AG08396 (cell line): ENCODE measurements around the gene POU6F1.

Experiments used
- DNase-seq: peaks from one replicate; pipeline ENCODE4 v3.0.0; 2012; ENCODE audit warnings: low spot score, mixed read lengths

The POU6F1 gene

DNA sequence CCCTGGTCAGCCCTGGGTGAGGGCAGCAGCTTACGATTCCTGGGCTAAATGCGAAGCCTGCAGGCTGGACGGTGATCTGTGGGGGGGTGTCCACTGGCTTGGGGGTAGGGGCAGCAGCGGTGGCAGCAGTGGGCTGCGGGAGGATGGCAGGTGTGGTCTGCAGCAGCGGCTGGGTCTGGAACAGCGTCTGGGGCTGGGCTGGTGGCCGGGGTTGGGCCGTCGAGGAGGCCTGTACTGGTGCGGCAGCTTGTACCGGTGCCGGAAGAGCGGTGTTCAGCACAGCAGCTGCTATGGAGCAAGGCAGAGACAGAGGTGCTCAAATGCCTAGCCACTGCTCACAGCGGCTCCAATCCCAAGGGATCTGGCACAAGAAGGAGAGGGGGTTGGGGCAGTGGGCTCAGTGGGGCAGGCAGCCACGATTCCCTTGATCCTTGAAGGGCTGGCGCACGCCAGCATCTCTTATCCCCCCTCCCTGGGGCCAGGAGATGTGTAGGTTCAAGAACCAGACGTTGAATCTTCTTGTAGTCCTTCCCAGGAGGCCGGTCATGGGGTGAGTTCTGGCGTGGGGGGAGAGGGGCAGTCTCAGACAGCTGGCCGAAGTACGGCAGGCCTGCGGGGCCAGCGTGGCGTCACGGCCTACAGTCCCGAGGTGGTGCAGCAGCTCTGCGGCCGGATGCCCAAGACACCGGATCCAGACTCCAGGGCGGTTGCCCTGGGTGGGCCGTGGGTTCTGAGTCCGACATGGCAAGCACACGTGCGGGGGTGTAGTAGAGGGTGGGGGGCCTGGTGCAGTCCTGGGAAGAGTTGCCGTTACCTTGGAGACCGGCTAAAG lies 19.9 kb downstream of the POU6F1 start:
- DNase-seq, result no peak

DNA sequence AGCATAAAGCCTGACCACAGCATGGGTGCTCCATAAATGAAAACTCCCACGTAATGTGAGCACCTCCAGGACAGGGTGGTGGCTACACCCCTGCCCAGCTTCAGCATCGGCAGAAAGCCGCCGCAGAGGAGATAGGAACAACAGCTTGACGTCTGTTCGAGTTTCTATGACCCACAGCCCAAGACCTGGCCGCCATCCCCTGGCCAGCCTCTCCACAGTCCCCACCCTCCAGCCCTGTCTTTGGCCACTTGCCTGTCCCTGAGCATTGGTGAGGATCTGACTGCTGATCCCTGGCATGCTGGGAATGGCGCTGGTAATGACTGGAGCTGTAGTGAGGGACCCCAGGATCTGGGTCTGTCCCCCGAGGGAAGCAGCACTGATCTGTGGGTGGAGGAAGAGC lies 21.3 kb downstream of the POU6F1 start:
- DNase-seq, result no peak

DNA sequence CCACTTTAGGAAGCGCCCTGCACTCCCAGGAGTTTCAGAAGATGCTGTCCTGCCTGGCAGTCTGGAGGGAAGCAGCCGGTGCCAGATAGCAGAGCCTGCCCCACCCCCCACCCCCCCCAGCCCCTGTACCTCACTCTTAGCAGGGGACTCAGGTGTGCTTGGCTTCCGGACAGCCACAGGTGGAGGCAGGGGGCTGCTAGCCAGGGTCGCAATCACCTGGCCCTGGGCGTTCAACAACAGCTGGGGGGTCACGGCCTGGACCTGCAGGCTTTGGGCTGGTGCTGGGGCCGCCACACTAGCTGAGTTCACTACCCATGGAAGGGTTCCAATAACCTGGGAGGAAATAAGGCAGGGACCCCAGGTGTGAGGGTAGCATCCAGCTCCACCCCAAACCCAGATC lies 22.0 kb downstream of the POU6F1 start:
- no peak for DNase-seq

DNA sequence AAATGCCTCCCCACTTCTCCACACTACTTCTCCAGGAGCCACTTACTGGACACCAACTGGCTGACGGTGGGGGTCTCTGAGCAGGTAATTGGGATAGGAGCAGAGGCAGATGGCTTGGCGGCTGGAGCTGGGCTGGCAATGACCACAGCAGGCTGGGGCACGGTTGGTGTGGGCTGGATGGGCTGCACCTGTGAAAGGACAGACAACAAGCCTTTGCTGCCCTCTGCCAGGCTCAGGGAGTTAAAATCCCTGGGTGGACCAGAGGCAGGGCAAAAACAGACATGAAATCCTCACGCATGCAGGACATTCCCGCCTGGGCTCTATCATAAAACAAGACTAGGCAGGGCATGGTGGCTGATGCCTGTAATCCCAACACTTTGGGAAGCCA lies 25.6 kb downstream of the POU6F1 start:
- DNase-seq, result no peak

DNA sequence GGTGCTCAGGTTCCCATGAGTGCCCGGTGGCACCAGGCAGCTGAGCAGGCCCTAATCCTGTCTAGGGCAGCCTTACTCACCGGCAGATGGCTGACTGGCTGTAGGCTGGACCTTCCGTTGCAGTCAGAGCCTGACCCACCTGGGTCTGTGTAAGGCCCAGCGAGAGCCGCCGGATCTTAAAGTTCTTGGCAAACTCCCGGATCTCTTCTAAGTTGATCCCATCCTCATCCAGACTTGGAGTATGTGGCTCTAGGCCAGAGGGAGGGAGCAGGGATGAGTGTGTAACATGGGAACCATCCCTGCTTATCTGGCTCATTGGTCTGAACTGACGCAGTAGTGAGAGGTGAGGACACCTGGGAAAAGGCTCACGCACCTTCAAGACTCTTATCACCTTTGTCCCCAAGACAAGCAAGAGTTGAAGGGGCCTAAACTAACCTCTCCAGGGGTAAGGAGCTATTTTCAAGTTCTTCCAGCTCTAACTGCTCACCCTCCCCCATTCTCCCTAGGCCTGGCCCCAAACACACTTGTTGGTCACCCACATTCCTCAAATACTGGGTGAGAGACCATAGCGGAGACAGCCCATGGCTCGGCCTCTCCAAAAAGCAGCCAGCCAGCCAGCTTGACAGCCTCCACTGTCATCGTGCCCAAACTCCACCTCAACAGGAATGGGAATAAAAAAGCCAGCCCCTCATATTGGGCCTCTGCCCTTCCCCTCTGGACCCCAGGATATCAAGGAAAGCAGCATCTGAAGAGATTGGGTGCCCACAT lies 26.2 kb downstream of the POU6F1 start:
- no peak for DNase-seq

DNA sequence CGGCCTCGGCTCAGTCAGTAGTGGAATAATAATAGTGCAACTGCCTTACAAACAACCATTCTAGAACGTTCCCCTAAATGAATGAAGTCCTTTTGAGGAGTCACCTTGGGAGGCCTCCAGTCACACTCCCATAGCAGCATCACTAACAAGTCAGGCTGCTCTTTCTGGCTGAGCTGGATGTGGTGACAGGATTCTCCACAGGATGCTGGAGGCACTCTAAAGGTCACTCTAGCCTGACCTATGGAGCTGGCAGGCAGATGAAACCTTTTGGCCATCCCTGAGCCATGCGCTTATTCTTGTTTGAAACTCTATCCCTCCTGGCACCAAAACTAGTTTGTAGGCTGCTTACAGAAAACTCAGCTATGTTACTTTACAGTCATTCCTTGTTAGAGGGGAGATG lies 27.0 kb downstream of the POU6F1 start:
- DNase-seq, result no peak

DNA sequence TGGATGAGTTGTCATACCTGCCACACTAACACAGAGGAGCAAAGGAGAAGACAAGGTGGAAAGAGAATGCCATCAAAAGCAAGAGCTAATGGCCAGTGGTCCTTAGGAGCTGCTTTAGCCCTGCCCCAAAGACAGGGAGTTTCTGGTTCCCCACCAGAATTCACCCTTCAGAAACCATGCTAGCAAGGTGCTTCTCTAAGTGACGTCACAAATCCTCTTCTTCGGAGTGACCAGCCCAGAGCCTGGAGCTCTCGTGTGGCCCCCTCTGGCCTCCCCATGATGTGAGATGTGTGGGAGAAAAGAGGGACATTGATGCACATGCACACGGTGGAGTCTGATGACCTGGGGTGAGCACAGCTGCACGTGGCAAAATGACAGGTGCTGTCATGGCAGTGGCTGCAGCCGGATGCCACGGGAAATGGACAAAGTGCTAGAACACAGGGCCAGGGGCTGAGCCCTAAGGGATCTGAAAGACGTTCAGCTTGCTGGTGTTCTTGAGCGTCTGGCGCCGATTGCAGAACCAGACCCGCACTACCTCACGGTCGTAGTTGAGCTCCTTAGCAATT lies 28.0 kb downstream of the POU6F1 start:
- no peak for DNase-seq

DNA sequence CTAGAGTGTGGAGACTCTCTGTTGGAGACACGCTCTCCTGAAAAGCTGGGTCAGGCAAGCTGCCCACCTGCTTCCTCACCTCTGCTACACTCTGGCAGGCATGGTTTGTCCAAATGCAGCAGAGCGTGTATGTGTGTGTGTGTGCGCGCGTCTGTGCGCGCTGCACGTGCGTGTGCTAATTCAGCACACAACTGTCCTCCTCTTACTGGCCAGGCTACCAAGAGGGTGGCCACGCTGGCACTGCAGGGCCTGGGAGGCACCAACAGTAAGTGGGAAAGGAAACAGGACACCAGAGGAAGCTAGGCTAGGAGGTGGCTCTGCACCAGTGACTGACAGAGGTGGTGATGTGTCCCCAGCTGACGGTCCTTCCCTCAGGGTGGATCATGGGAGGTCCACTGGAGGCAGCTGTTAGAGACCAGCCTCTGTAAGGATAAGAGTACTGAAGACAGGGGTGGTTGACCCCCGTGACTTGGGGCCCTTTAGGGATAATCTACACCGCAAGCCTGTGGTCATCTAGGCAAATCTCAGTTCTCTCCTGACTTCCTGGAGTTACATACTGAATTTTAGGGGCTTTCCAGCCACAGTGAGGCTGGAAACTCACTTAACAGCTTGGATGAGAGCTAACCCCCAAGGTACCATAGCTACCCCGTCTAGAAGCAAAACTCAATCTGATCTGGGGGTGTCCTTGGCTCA lies 29.4 kb downstream of the POU6F1 start:
- no peak for DNase-seq

DNA sequence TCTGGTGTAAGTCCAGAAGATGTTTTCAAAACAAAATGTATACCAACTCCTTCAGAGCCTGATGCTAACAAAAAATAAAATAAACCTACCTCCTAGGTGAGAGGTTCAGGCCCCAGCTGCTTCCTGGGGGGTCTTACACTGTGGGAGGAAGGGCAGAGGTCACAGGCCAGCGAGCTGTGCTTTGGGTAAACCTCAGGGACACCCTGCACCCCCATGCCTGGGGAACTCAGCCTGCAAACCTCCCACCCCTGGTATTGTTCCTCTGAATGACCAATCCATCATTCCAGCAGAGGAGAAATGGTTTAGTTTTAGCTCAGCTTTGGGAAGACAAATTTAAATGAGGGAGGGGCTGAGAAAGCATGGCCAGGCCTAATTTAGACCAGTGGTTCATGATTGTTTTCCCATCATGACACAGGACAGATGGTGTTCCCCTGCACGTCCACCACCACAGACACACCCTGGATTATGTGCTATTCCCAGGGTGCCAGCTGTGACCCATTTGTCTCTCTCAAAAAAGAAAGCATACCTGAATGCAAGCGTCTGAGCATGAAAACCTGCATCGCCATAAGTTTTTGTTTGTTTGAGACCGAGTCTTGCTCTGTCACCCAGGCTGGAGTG lies 30.4 kb downstream of the POU6F1 start:
- no peak for DNase-seq

DNA sequence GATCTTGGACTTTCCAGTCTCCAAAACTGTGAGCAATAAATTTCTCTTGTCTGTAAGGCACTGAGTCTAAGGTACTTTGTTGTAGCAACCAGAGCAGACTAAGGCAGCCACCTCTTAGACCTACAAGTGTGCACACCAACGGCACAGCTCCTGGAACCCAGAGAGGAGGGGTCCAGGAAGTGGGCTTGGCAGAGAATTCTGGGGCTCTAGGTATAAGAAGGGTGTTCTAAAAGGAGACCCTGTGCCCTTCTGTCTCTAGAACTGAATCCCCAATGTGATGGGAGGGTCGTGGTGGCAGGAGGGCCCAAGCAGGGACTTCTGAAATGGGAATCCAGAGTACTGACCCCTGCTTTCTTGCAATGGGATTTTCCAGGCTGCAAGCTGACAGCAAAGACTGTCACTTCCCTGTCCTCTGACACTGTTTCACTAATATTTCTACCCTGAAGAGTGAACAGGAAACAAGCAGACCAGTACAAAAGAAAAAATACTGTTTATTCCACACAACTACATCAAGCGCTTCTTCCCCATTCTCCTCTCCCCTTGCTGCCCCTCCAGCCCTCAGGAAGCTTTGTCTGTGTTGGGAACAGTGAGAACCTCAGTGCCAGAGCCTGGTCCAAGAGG lies 31.3 kb downstream of the POU6F1 start:
- no peak for DNase-seq

DNA sequence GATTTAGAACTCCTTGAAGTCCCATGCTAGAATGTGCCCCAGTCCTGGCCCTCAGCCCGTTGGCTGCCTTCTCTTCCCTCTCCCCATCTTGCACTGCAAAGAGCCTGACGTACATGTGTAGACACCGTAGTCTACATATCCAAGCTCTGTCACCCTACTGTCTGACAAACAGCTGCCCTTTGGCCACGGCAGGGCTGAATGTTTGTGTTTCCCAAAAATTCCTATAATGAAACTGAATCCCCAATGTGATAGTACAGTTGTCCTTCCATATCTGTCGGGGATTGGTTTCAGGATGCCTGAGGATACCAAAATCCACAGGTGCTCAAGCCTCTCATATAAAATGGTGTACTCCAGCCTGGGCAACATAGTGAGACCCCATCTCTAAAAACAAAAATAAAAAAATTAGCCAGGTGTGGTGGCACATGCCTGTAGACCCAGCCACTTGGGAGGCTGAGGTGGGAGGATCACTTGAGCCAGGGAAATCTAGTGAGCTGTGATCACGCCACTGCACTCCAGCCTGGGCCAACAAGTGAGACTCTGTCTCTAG lies 32.6 kb downstream of the POU6F1 start:
- no peak for DNase-seq

DNA sequence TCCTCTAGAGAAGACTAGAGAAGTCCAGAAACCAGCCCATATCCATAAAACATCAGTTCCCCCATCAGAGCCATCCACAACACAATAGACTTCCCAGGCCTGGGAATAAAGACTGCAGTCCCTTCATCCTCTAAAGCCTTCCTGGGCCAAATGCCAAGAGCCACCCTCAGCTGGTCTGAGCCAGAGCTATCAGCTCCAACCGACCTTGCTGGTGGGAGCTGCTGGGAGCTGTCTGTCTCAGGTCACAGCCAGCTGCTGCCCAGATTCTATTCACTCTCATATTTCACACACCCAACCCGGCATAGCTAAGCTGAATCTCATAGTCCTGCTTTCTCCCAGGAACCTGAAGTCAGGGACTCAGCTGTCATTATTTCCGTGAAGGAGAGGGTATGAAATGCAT lies 34.0 kb downstream of the POU6F1 start:
- DNase-seq, result no peak

DNA sequence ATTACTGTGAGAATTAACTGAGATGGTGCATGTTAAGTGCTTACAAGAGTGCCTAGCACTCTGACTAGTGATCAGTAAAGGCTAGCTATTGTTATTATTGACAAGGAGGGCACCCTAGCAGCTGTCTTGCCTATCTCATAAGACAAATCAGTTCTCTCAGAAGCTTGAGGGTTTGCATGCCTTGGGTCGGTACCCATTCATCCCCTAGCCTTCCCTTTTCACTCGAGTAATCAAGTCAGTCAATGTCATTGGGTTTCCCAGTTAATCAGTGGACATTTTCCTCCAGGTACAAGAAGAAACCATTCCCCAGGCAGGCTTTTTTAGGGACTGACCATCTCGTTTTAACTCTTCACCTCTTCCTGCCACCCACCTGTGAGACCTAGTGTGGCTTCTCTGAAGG lies 34.5 kb downstream of the POU6F1 start:
- no peak for DNase-seq

DNA sequence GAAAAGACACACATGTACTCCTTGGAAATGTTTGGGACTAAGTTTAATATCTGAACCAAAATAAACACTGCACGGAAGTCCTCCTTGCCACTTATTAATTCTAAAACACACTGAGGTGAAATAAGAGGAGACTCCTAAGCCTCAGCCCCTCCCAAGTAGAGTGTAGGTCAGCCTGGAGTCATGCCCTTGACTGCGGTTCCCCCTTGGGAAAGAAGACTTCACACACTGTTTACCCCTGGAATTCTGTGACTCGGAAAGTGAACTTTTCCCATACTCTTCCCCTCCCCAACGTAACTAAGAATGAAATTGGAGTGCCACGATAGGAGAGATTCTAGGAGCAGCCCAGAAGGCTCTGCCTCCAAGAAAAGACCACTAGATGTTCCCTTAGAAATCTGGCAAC lies 36.3 kb downstream of the POU6F1 start:
- DNase-seq, result no peak

DNA sequence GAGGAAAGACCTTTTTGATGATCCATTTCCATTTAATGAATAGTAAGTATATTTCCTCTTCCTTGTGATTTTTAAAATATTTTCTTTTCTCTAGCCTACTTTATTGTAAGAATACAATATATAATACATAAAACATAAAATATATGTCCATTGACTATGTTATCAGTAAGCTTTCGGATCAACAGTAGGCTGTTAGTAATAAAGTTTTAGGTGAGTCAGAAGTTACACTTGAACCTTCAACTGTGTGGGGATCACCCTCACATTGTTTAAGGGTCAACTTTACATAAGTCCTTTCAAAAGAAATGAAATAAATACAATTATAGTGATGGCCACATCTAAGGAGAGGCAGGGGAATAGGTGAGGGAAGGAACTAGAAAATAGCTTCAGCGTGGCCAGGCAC lies 40.0 kb downstream of the POU6F1 start:
- DNase-seq, result no peak

DNA sequence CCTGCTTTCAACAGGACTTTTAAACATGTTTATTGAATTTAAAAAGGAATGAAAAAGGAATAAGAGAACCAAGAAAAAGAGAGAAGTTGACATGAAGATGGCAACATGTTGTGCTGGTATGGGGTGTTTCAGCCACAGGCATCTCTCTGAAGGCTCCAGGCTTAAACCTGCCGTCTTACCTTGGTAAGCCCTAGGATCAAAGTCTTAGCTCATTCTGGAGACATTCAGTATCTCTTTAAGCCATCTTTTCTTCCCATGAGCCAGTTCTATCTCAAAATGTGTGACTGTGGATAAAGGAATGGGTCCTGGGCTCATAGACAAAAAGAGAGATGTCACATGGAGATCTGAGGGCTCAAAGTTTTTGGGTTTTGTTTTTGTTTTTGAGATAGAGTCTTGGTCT lies 43.4 kb downstream of the POU6F1 start:
- DNase-seq, result no peak

DNA sequence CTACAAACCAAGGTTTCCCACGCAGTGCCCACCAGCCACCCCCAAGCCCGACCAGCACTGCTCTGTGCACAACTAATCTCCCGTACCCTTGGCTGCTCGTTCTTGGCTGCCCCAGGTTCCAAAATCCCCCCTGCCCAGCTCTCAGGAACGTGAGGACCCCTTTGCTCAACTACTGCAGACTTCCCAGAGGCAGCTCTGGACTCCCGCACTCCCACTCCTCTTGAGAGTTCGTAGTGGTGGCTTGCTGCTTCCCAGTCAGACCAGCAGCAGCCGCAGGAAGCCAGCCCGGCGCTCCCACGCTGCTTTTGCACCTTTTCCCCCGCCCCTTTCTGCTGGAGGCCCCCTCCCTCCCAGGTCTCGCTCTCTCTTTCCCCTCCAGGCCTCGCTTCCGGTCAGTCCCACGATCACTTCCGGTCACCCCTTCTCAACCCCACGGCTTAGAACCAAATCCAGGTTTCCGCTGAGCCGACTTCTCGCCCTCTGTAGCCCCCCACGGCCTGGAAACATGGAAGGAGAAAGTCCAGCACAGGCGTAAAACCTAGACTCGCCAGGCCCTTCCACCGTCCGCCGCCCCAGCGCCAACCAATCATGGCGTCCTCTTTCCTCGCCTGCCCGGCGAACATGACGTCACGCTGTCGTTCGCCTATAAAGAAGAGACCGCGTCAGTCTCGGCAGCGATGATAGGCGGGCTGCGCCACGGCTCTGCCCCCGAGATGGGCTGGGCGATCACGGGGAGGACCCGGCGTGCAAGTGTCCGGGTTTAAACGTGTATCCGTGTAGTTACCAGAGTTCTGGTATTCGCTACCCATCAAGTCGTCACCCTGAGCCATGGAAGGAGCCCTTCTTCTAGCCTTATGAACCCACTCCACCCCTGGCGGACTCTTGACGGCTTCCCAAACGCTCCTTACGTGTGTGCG lies 45.1 kb downstream of the POU6F1 start, which contains the start of gene TFCP2:
TFCP2 (minus strand) TSS at position 621 of the 917 bp plus-strand sequence. CDS start 713 bp downstream, outside the sequence.
- DNase-seq, result peak; percentile 95

DNA sequence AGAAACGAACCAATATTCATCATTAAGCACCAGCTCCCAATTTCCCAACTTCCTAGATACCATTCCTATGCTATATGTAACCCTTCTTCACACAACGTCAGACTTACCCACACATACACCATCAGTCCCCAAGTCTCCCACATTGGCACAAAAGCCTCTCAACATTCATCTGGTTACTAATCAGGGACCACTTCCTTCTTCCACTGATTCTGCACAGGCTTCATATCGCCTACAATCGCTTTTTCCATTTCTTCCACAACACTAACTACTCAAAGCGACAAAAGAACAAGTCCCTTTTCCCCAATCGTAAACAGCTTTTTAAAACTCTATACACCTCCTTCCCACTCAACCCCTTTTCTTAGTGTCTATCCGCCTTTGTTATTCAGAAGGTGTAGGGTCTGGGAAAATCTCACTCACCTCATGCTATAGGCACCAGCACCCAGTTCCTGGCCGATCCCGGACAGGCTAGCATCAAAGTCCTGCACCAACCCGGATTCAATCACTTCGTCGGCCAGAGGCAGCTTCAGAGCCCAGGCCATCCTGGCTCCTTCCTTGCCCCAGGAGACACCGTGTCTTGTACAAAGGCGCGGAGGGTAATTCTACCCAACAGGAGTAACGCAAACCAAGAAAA lies 45.9 kb downstream of the POU6F1 start:
- DNase-seq, result no peak

DNA sequence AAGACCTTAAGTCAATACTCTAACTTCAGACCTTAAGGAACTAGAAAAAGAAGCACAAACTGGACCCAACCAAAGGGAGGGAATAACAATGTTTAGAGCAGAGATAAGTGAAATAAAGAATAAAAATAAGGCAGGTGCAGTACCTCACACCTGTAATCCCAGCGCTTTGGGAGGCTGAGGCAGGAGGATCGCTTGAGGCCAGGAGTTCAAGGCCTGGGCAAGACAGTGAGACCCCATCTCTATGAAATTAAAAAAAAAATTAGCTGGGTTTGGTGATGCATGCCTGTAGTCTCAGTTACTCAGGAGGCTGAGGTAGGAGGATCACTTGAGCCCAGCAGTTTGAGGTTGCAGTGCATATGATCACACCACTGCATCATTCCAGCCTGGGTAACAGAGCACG lies 54.1 kb downstream of the POU6F1 start:
- no peak for DNase-seq

DNA sequence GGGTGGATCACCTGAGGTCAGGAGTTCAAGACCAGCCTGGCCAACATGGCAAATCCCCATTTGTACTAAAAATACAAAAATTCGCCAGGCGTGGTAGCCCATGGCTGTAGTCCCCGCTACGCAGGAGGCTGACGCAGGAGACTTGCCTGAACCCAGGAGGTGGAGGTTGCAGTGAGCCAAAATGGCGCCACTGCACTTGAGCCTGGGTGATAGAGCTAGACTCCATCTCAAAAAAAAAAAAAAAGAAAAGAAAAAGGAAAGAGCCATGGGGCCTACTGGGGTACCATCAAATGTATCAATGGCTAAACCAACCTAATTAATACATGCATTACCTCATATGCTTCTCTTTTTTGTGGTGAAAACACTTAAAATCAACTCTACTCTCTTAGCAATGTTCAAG lies 55.6 kb downstream of the POU6F1 start:
- DNase-seq, result no peak
